SK-N-SH (cell line): ENCODE measurements around the gene NDUFB11. TPM values are rescaled to one million over a fixed set of nuclear protein-coding genes. Genes with fewer than 3 reads are reported as not detected.

ENCODE experiments used
- CTCF ChIA-PET: fragments of 300-600, 350-600 bp; formaldehyde crosslinking; extraction: SDS; loops from one replicate; lab custom pipeline; 2021; lab: Yijun Ruan, JAX
- POLR2A ChIA-PET: fragments of 350-600 bp; sonication (Branson Sonifier 250); formaldehyde crosslinking; extraction: SDS; loops from one replicate; lab custom pipeline; 2020; ENCODE audit warnings: antibody characterized with exemption, inconsistent platforms; lab: Yijun Ruan, JAX
- DNase-seq: peaks from one replicate; pipeline ENCODE4 v3.0.0; 2012
- H2AFZ ChIP-seq: fragments of 200-600 bp; sonication (generic); 2 replicates; pipeline ENCODE4 v1.8.1; 2016; ENCODE audit warnings: antibody characterized with exemption, mild to moderate bottlenecking, low read depth
- H3F3A ChIP-seq: fragments of 200-600 bp; sonication (generic); replicated peaks from 2 replicates; pipeline ENCODE3; 2016; ENCODE audit warnings: antibody characterized with exemption, mild to moderate bottlenecking; ENCODE audit not compliant: insufficient read depth
- H3K27ac ChIP-seq, 2 experiments: fragments of 200-500 bp in 1 of 2; fragments of 200-600 bp in 1 of 2; sonication (Bioruptor generic) in 1 of 2; sonication (generic), shearing (Covaris generic) in 1 of 2; 2 replicates each; pipeline versions ENCODE4 v1.5.1 to v1.6.1; 2014 to 2016; ENCODE audit warnings: low read depth in 2 of 2, inconsistent platforms in 1 of 2, low read length in 1 of 2, mild to moderate bottlenecking in 1 of 2, mixed read lengths in 1 of 2
- H3K27me3 ChIP-seq: fragments of 200-600 bp; sonication (generic), shearing (Covaris generic); 2 replicates; pipeline ENCODE4 v1.6.1; 2016; ENCODE audit warnings: mixed run types; ENCODE audit not compliant: insufficient read depth
- H3K36me3 ChIP-seq, 2 experiments: fragments of 200-500 bp in 1 of 2; fragments of 200-600 bp in 1 of 2; sonication (Bioruptor generic) in 1 of 2; sonication (generic) in 1 of 2; replicated peaks in 1 of 2; 2 replicates each; pipeline versions ENCODE3 to v1.5.1; 2014 to 2016; ENCODE audit warnings: low read length in 1 of 2, mild to moderate bottlenecking in 1 of 2; ENCODE audit not compliant: insufficient read depth in 2 of 2, control insufficient read depth in 1 of 2
- H3K4me1 ChIP-seq, 2 experiments: fragments of 200-500 bp in 1 of 2; fragments of 200-600 bp in 1 of 2; sonication (Bioruptor generic) in 1 of 2; sonication (generic), shearing (Covaris generic) in 1 of 2; 2 replicates each; pipeline versions ENCODE4 v1.5.1 to v1.6.1; 2014 to 2016; ENCODE audit warnings: low read depth in 1 of 2, low read length in 1 of 2, mixed run types in 1 of 2; ENCODE audit not compliant: insufficient read depth in 2 of 2, control insufficient read depth in 1 of 2
- H3K4me2 ChIP-seq: fragments of 200-600 bp; sonication (generic), shearing (Covaris generic); 2 replicates; pipeline ENCODE4 v1.6.1; 2017; ENCODE audit warnings: mixed run types
- H3K4me3 ChIP-seq, 2 experiments: fragments of 200-500 bp in 1 of 2; fragments of 200-600 bp in 1 of 2; sonication (Bioruptor generic) in 1 of 2; sonication (generic), shearing (Covaris generic) in 1 of 2; 2 replicates each; pipeline versions ENCODE4 v1.5.1 to v1.8.1; 2014 to 2016; ENCODE audit warnings: low read depth in 2 of 2, inconsistent platforms in 1 of 2, low read length in 1 of 2, mild to moderate bottlenecking in 1 of 2, mixed read lengths in 1 of 2, moderate library complexity in 1 of 2
- H3K79me2 ChIP-seq: fragments of 200-600 bp; sonication (generic); 2 replicates; pipeline ENCODE4 v1.8.1; 2017; ENCODE audit warnings: mild to moderate bottlenecking; ENCODE audit not compliant: insufficient read depth
- H3K9ac ChIP-seq: fragments of 200-600 bp; sonication (generic); 2 replicates; pipeline ENCODE4 v1.6.1; 2017; ENCODE audit warnings: mixed run types
- H3K9me2 ChIP-seq: fragments of 200-600 bp; sonication (generic); 2 replicates; pipeline ENCODE4 v1.6.1; 2017; ENCODE audit warnings: mixed run types
- H3K9me3 ChIP-seq: fragments of 200-600 bp; sonication (generic); 2 replicates; pipeline ENCODE4 v1.6.1; 2017; ENCODE audit warnings: mixed run types, mild to moderate bottlenecking, moderate library complexity
- H4K20me1 ChIP-seq: fragments of 200-600 bp; sonication (generic); 2 replicates; pipeline ENCODE4 v1.6.1; 2017; ENCODE audit warnings: mild to moderate bottlenecking, mixed run types; ENCODE audit not compliant: insufficient read depth
- ELF1 ChIP-seq: IDR thresholded peaks from 2 replicates; pipeline ENCODE4 v1.4.0; 2012
- EP300 ChIP-seq, 2 experiments: IDR thresholded peaks; 2 replicates each; pipeline versions ENCODE4 v1.4.0 to v1.6.1; 2012; ENCODE audit warnings: borderline replicate concordance in 1 of 2, low read depth in 1 of 2, low read length in 1 of 2
- EZH2phosphoT487 ChIP-seq: fragments of 200-600 bp; sonication (generic); IDR thresholded peaks from 2 replicates; pipeline ENCODE4 v1.6.1; 2017; ENCODE audit warnings: low read depth, mixed run types, mild to moderate bottlenecking, antibody characterized with exemption, moderate library complexity, borderline replicate concordance
- FOSL2 ChIP-seq: IDR thresholded peaks from 2 replicates; pipeline ENCODE4 v1.4.0; 2012; ENCODE audit warnings: low read depth, mild to moderate bottlenecking, moderate library complexity, borderline replicate concordance
- FOXJ3 ChIP-seq: sonication (generic); formaldehyde crosslinking; IDR thresholded peaks from 2 replicates; pipeline ENCODE4 v1.5.1; 2020; ENCODE audit warnings: mild to moderate bottlenecking, missing genetic modification reagents
- GABPA ChIP-seq: IDR thresholded peaks from 2 replicates; pipeline ENCODE4 v1.4.0; 2012; ENCODE audit warnings: low read depth, mild to moderate bottlenecking
- MXI1 ChIP-seq: IDR thresholded peaks from 2 replicates; pipeline ENCODE4 v1.6.1; 2012; ENCODE audit warnings: mild to moderate bottlenecking, low read depth, low read length, improper control_type of control experiment
- NFIC ChIP-seq: IDR thresholded peaks from 2 replicates; pipeline ENCODE4 v1.4.0; 2012; ENCODE audit warnings: borderline replicate concordance
- NRF1 ChIP-seq: IDR thresholded peaks from 2 replicates; pipeline ENCODE4 v1.6.1; 2012; ENCODE audit warnings: low read depth, mild to moderate bottlenecking, low read length
- PBX3 ChIP-seq: IDR thresholded peaks from 2 replicates; pipeline ENCODE4; 2012
- SIN3A ChIP-seq: IDR thresholded peaks from 2 replicates; pipeline ENCODE4 v1.6.1; 2012; ENCODE audit warnings: low read depth, mild to moderate bottlenecking, low read length, moderate library complexity, borderline replicate concordance
- SMC3 ChIP-seq: IDR thresholded peaks from 2 replicates; pipeline ENCODE4 v1.6.1; 2012; ENCODE audit warnings: low read depth, low read length, improper control_type of control experiment
- USF2 ChIP-seq: fragments of 150-350 bp; IDR thresholded peaks from 2 replicates; pipeline ENCODE4 v1.6.1; 2017; ENCODE audit warnings: antibody characterized with exemption, low read length, low read depth, borderline replicate concordance
- YY1 ChIP-seq: IDR thresholded peaks from 2 replicates; pipeline ENCODE4 v1.4.0; 2012; ENCODE audit warnings: low read depth, mild to moderate bottlenecking
- ZBTB33 ChIP-seq: IDR thresholded peaks from 2 replicates; pipeline ENCODE4 v1.4.0; 2012; ENCODE audit warnings: low read depth, borderline replicate concordance
- WGBS: methylation state at CpG from one replicate; pipeline ENCODE4 v1.1.6; 2017; ENCODE audit warnings: low lambda C conversion rate; 5-methylcytosine and 5-hydroxymethylcytosine counted together
- polyA plus RNA-seq, 3 experiments: library from polyadenylated mRNA; depleted of rRNA; stranded (reverse); fragments of >200 nt; gene quantifications; 2 replicates each; pipeline ENCODE4 v1.2.3, GENCODE V29; 2012

The NDUFB11 gene
- polyA plus RNA-seq, 1 of the 3 experiments (the other 2 are of a cell fraction): 107 TPM

GRCh38 chrX:47175588-47175980 is 31.1 kb upstream of the NDUFB11 start:
- Histone ChIP-seq H3K9ac (no peak overlapping the region), H3K36me3 (peaks cover 0 to 14% of the 10 kb centered on the region in 2 experiments), H3K4me2 (no peak overlapping the region), H3K9me3 (no peaks in the 10 kb centered on the region), H3K9me2 (no peaks in the 10 kb centered on the region), H3K4me1 (no peaks in the 10 kb centered on the region), H4K20me1 (no peaks in the 10 kb centered on the region), H3F3A (no peaks in the 10 kb centered on the region), H3K27me3 (peaks cover 36% of the 10 kb centered on the region; the same call in 1 of the 2 replicates), H2AFZ (no peak overlapping the region), H3K79me2 (no peaks in the 10 kb centered on the region), H3K4me3 (no peak overlapping the region), H3K27ac (no peak overlapping the region)
- no peak for TF ChIP-seq SMC3
- TF ChIP-seq SIN3A: no peak
- no peak for TF ChIP-seq YY1
- TF ChIP-seq EZH2phosphoT487: no peak
- no peak for TF ChIP-seq FOSL2
- TF ChIP-seq NFIC: no peak
- TF ChIP-seq ELF1: no peak
- no peak for TF ChIP-seq GABPA
- no peak for TF ChIP-seq MXI1
- TF ChIP-seq EP300 (IDR thresholded peaks at IDR 0.05; ENCODE audit: borderline replicate concordance in 1 of 2, low read depth in 1 of 2, low read length in 1 of 2): no peak
- POLR2A ChIA-PET: no interaction called here
- 50% methylated on average over 8 of the region's 12 CpGs for WGBS
- peak; percentile 4 for DNase-seq
- CTCF ChIA-PET: no interaction called here

- H3K36me3 ChIP-seq: peaks cover 0 to 14% of the 10 kb centered on the region in 2 experiments
- no peaks in the 10 kb centered on the region for H3K9me2 ChIP-seq
- TF ChIP-seq FOXJ3 (CRISPR knock-in tag): no peak
- no peak for TF ChIP-seq USF2
- no peak for TF ChIP-seq ZBTB33
- no peak for TF ChIP-seq NRF1
- TF ChIP-seq GABPA: no peak
- TF ChIP-seq EZH2phosphoT487: no peak
- TF ChIP-seq PBX3: no peak
- TF ChIP-seq FOSL2: no peak
- WGBS: 54% methylated on average over 23 of the region's 23 CpGs
- no peaks in the 10 kb centered on the region for H3F3A ChIP-seq
- H3K9ac ChIP-seq: no peak overlapping the region
- peak; percentile 24 for DNase-seq
- H3K9me3 ChIP-seq: no peaks in the 10 kb centered on the region
- H4K20me1 ChIP-seq: no peaks in the 10 kb centered on the region
- ChIA-PET CTCF (no interaction called here), POLR2A (no interaction called here)
- no peaks in the 10 kb centered on the region for H3K79me2 ChIP-seq
- H3K27me3 ChIP-seq: peaks cover 36% of the 10 kb centered on the region; the same call in 1 of the 2 replicates
- no peak overlapping the region for H2AFZ ChIP-seq
- no peak overlapping the region for H3K4me2 ChIP-seq
- no peaks in the 10 kb centered on the region for H3K4me1 ChIP-seq
- H3K4me3 ChIP-seq: no peak overlapping the region
- no peak overlapping the region for H3K27ac ChIP-seq
These were observed 30.5 kb upstream of the NDUFB11 start for GRCh38 chrX:47174846-47175587.
